ENCODE data around the gene PAPSS1.
"Not testable (repeated sequence)": the region's sequence is repeated elsewhere in the genome, so short reads cannot be mapped to it uniquely, and the experiment has no call there.

PAPSS1 gene

DNA sequence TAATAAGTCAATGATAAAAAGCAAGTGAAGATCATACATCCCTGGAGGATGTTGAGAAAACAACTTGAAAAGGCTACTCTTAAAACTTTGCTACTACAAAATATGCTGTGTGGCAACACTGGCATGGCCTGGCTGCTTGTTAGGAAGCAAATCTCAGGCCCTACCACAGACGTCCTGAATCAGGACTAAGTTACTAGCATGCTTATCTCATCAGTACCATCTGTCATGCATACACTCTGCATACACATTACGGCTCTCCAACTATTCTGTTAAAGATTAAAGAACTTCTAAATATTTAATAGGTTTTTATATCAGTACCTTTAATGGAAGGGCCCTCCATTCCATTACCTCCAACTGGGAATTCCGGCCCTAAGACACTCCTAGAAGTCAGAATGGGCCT is 8.2 kb downstream of the PAPSS1 start:
- peaks cover 15% of the 10 kb centered on the region for H3K36me3 Mint-ChIP-seq (ENCODE audit: low read depth)
- H3K9me3 Mint-ChIP-seq, result peaks cover 20% of the 10 kb centered on the region
- H3K27ac Mint-ChIP-seq, result no peak overlapping the region
- no peaks in the 10 kb centered on the region for H3K27me3 Mint-ChIP-seq (ENCODE audit: low read depth)
- H3K4me3 Mint-ChIP-seq, result no peak overlapping the region
- H3K4me1 Mint-ChIP-seq (ENCODE audit: low read depth), result peaks cover 7% of the 10 kb centered on the region

- Mint-ChIP-seq H3K27ac (no peak overlapping the region), H3K9me3 (peaks cover 30% of the 10 kb centered on the region), H3K4me3 (no peak overlapping the region), H3K36me3 (ENCODE audit: low read depth) (peaks cover 18% of the 10 kb centered on the region), H3K4me1 (ENCODE audit: low read depth) (peaks cover 6% of the 10 kb centered on the region), H3K27me3 (ENCODE audit: low read depth) (no peaks in the 10 kb centered on the region)
These were observed 9.3 kb downstream of the PAPSS1 start for GRCh38 chr4:107710493-107711459.

GRCh38 chr4:107709916-107710315 is 10.1 kb downstream of the PAPSS1 start:
- no peaks in the 10 kb centered on the region for H3K27me3 Mint-ChIP-seq (ENCODE audit: low read depth)
- peaks cover 6% of the 10 kb centered on the region for H3K4me1 Mint-ChIP-seq (ENCODE audit: low read depth)
- no peak overlapping the region for H3K27ac Mint-ChIP-seq
- H3K4me3 Mint-ChIP-seq, result no peak overlapping the region
- peaks cover 23% of the 10 kb centered on the region for H3K36me3 Mint-ChIP-seq (ENCODE audit: low read depth)
- H3K9me3 Mint-ChIP-seq, result peaks cover 39% of the 10 kb centered on the region

DNA sequence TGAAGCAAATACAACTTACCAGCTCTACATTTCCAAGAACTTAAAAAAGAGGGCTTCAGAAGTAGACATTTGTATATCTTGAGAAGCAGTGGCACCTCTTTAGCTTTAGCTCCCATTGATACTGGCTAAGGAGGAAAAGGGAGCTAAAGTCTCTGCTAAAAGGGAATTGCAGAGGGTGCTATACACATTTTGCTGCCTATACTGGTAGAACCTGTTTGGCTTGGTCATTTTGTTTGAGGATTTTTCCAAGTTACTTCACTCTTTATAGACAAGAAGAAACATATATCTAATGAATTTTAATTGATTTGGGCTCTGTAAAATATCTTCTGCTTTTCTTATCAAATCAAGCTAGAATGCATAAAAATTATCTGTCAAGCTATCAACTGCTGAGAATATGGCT is 11.8 kb downstream of the PAPSS1 start:
- Mint-ChIP-seq H3K36me3 (ENCODE audit: low read depth) (peaks cover 19% of the 10 kb centered on the region), H3K4me1 (ENCODE audit: low read depth) (peaks cover 6% of the 10 kb centered on the region), H3K27me3 (ENCODE audit: low read depth) (no peaks in the 10 kb centered on the region), H3K4me3 (no peak overlapping the region), H3K27ac (no peak overlapping the region), H3K9me3 (peaks cover 47% of the 10 kb centered on the region)

- peaks cover 9% of the 10 kb centered on the region for H3K4me1 Mint-ChIP-seq (ENCODE audit: low read depth)
- H3K9me3 Mint-ChIP-seq, result peaks cover 49% of the 10 kb centered on the region
- no peaks in the 10 kb centered on the region for H3K27me3 Mint-ChIP-seq (ENCODE audit: low read depth)
- no peak overlapping the region for H3K4me3 Mint-ChIP-seq
- no peak overlapping the region for H3K27ac Mint-ChIP-seq
- peaks cover 24% of the 10 kb centered on the region for H3K36me3 Mint-ChIP-seq (ENCODE audit: low read depth)
These were observed 14.1 kb downstream of the PAPSS1 start for GRCh38 chr4:107705742-107706556.

- H3K27ac Mint-ChIP-seq, result no peak overlapping the region
- H3K4me1 Mint-ChIP-seq (ENCODE audit: low read depth), result peaks cover 3% of the 10 kb centered on the region
- no peak overlapping the region for H3K4me3 Mint-ChIP-seq
- H3K9me3 Mint-ChIP-seq, result peaks cover 27% of the 10 kb centered on the region
- peaks cover 29% of the 10 kb centered on the region for H3K36me3 Mint-ChIP-seq (ENCODE audit: low read depth)
- H3K27me3 Mint-ChIP-seq (ENCODE audit: low read depth), result no peaks in the 10 kb centered on the region
These were observed 18.5 kb downstream of the PAPSS1 start for GRCh38 chr4:107701565-107701964.

- Mint-ChIP-seq H3K27me3 (ENCODE audit: low read depth) (no peaks in the 10 kb centered on the region), H3K27ac (no peak overlapping the region), H3K9me3 (peaks cover 13% of the 10 kb centered on the region), H3K4me3 (no peak overlapping the region), H3K4me1 (ENCODE audit: low read depth) (peaks cover 3% of the 10 kb centered on the region), H3K36me3 (ENCODE audit: low read depth) (peaks cover 28% of the 10 kb centered on the region)
These were observed 20.4 kb downstream of the PAPSS1 start for GRCh38 chr4:107699466-107700206.

DNA sequence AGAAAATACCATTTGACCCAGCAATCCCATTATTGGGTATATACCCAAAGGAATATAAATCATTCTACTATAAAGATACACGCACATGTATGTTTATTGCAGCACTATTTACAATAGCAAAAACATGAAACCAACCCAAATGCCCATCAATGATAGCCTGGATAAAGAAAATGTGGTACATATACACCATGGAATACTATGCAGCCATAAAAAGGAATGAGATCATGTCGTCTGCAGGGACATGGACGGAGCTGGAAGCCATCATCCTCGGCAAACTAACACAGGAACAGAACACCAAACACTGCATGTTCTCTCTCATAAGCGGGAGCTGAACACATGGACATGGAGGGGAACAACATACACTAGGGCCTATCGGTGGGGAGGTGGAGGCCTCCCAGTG is 23.8 kb downstream of the PAPSS1 start:
- H3K27ac Mint-ChIP-seq; H3K27me3 Mint-ChIP-seq (ENCODE audit: low read depth); H3K4me3 Mint-ChIP-seq; H3K9me3 Mint-ChIP-seq; H3K4me1 Mint-ChIP-seq (ENCODE audit: low read depth): not testable (repeated sequence)
- H3K36me3 Mint-ChIP-seq (ENCODE audit: low read depth), result peaks cover 33% of the 10 kb centered on the region

- Mint-ChIP-seq H3K27ac (no peak overlapping the region), H3K36me3 (ENCODE audit: low read depth) (peaks cover 23% of the 10 kb centered on the region), H3K9me3 (peaks cover 4% of the 10 kb centered on the region), H3K4me1 (ENCODE audit: low read depth) (peaks cover 5% of the 10 kb centered on the region), H3K4me3 (no peak overlapping the region), H3K27me3 (ENCODE audit: low read depth) (no peaks in the 10 kb centered on the region)
These were observed 26.9 kb downstream of the PAPSS1 start for GRCh38 chr4:107693132-107693531.

GRCh38 chr4:107692202-107692601 is 27.8 kb downstream of the PAPSS1 start:
- Mint-ChIP-seq H3K36me3 (ENCODE audit: low read depth) (peaks cover 20% of the 10 kb centered on the region), H3K4me3 (no peak overlapping the region), H3K27me3 (ENCODE audit: low read depth) (no peaks in the 10 kb centered on the region), H3K9me3 (peaks cover 4% of the 10 kb centered on the region), H3K27ac (no peak overlapping the region), H3K4me1 (ENCODE audit: low read depth) (peaks cover 5% of the 10 kb centered on the region)

DNA sequence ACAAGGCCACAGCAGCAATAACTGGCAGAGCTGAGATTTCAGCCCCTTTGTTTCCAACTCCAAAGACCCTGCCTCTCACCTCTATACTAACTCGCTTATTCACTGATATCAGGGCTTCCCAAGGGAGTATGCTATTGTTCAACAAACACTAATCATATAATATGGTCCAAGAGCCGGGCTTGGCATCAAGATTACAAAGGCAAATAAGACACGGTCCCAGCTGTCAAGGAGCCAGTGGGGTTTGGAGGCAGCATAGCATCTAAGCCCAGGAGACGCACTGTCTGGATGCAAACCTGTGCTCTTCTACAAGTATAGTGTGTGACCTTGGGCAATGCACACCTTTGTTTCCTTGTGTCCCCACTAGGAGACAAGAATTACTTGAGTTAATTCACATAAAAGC is 28.7 kb downstream of the PAPSS1 start:
- Mint-ChIP-seq H3K27me3 (ENCODE audit: low read depth) (no peaks in the 10 kb centered on the region), H3K27ac (no peak overlapping the region), H3K4me1 (ENCODE audit: low read depth) (peaks cover 5% of the 10 kb centered on the region), H3K4me3 (no peak overlapping the region), H3K36me3 (ENCODE audit: low read depth) (peaks cover 19% of the 10 kb centered on the region), H3K9me3 (peaks cover 3% of the 10 kb centered on the region)

GRCh38 chr4:107689912-107690587 is 30.0 kb downstream of the PAPSS1 start:
- peaks cover 18% of the 10 kb centered on the region for H3K36me3 Mint-ChIP-seq (ENCODE audit: low read depth)
- no peaks in the 10 kb centered on the region for H3K27me3 Mint-ChIP-seq (ENCODE audit: low read depth)
- H3K4me3 Mint-ChIP-seq, result no peak overlapping the region
- H3K9me3 Mint-ChIP-seq, result no peaks in the 10 kb centered on the region
- H3K4me1 Mint-ChIP-seq (ENCODE audit: low read depth), result peaks cover 5% of the 10 kb centered on the region
- H3K27ac Mint-ChIP-seq, result no peak overlapping the region

- Mint-ChIP-seq H3K27ac (no peak overlapping the region), H3K36me3 (ENCODE audit: low read depth) (peaks cover 14% of the 10 kb centered on the region), H3K27me3 (ENCODE audit: low read depth) (no peaks in the 10 kb centered on the region), H3K4me1 (ENCODE audit: low read depth) (peaks cover 5% of the 10 kb centered on the region), H3K9me3 (no peaks in the 10 kb centered on the region), H3K4me3 (no peak overlapping the region)
These were observed 31.6 kb downstream of the PAPSS1 start for GRCh38 chr4:107688421-107688820.

- H3K9me3 Mint-ChIP-seq, result no peaks in the 10 kb centered on the region
- H3K27me3 Mint-ChIP-seq (ENCODE audit: low read depth), result no peaks in the 10 kb centered on the region
- H3K4me1 Mint-ChIP-seq (ENCODE audit: low read depth), result no peaks in the 10 kb centered on the region
- H3K4me3 Mint-ChIP-seq, result no peak overlapping the region
- H3K36me3 Mint-ChIP-seq (ENCODE audit: low read depth), result peaks cover 16% of the 10 kb centered on the region
- no peak overlapping the region for H3K27ac Mint-ChIP-seq
These were observed 34.3 kb downstream of the PAPSS1 start for GRCh38 chr4:107685740-107686139.

Data from T-helper 1 cell treated with Interleukin-12 subunit alpha and Interleukin-12 subunit beta and Interleukin-4 antibody, amounts not matched to agents 30 μg/mL and 1 μg/mL, for 36 hours (primary cell).